GM12892 (cell line): Measurements from ENCODE around the gene USPL1.

Source experiments
- POLR2A ChIP-seq: IDR thresholded peaks from 2 replicates; pipeline ENCODE4 v1.6.1; 2011; ENCODE audit warnings: low read depth, low read length, control low read depth
- POLR2AphosphoS5 ChIP-seq: IDR thresholded peaks from 2 replicates; pipeline ENCODE4 v1.6.1; 2011; ENCODE audit warnings: low read depth, low read length, control low read depth

DNA sequence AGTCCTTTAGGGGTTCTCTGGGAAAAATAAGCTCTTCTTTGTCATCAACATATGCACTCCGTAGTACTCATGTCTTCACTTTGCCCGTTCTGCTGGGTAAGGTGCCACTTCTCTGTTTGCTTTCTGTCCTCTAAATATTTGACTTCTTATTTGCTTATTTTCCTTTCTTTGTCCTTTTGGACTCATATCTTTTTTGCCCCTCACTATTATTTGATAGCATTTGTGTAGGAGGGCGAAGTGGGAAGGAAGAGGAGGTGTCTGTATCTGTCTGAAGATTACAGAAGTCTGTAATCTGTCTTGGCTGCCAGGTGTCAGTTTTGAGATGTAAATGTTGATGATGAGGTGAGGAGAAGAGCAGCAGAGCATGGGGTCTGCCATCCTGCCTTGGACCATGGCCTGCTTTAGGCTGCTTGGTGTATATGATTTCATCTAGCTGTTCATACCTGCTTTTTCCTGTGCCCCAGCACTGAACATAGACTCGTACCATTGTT lies 30.8 kb downstream of the USPL1 start:
- TF ChIP-seq POLR2A: no peak
- TF ChIP-seq POLR2AphosphoS5: no peak
